Stimulated activated CD4-positive, alpha-beta T cell treated with anti-CD3 and anti-CD28 coated beads, TNF-alpha, amount 100 ng/mL, for 24 hours (primary cell): ENCODE results near the gene AQP1.

Experiments used
- DNase-seq, 3 experiments: peaks; one replicate each; pipeline ENCODE4 v3.0.0-alpha.2; 2020; ENCODE audit warnings: low read depth in 3 of 3

Gene AQP1

GRCh38 chr7:30934732-30935568, 23.3 kb downstream of the AQP1 start:
- DNase-seq: no peak

GRCh38 chr7:30935569-30935877, 23.9 kb downstream of the AQP1 start:
- no peak for DNase-seq

- DNase-seq: no peak
These were observed 25.1 kb downstream of the AQP1 start for GRCh38 chr7:30936650-30937245.

- no peak for DNase-seq
These were observed 25.8 kb downstream of the AQP1 start for GRCh38 chr7:30937416-30937815.

GRCh38 chr7:30938435-30939316, 27.0 kb downstream of the AQP1 start:
- peak; percentile 35 to 72 (median 39) for DNase-seq

- no peak for DNase-seq
These were observed 30.1 kb downstream of the AQP1 start for GRCh38 chr7:30941582-30942323.

GRCh38 chr7:30950197-30950596, 38.5 kb downstream of the AQP1 start:
- DNase-seq: no peak

GRCh38 chr7:30954914-30955313, 43.3 kb downstream of the AQP1 start:
- no peak for DNase-seq

- no peak for DNase-seq
These were observed 45.1 kb downstream of the AQP1 start for GRCh38 chr7:30956704-30957103.

GRCh38 chr7:30963842-30964241, 52.2 kb downstream of the AQP1 start, which contains the start of gene GHRHR:
GHRHR (plus strand) TSS chr7:30963953; CDS start chr7:30964069, 116 bp downstream.
- no peak for DNase-seq

GRCh38 chr7:30965372-30965771, 53.7 kb downstream of the AQP1 start:
- no peak for DNase-seq

GRCh38 chr7:30965883-30966282, 54.2 kb downstream of the AQP1 start:
- DNase-seq: no peak

- no peak for DNase-seq
These were observed 56.6 kb downstream of the AQP1 start for GRCh38 chr7:30968294-30968693.

GRCh38 chr7:30968747-30969603, 57.3 kb downstream of the AQP1 start:
- DNase-seq: no peak

GRCh38 chr7:30969604-30969970, 57.9 kb downstream of the AQP1 start:
- DNase-seq: no peak

GRCh38 chr7:30970074-30970473, 58.4 kb downstream of the AQP1 start:
- DNase-seq: no peak

GRCh38 chr7:30970594-30971094, 59.0 kb downstream of the AQP1 start:
- no peak for DNase-seq

- no peak for DNase-seq
These were observed 59.8 kb downstream of the AQP1 start for GRCh38 chr7:30971440-30971839.

GRCh38 chr7:30971840-30972563, 60.3 kb downstream of the AQP1 start:
- DNase-seq: no peak

- DNase-seq: no peak
These were observed 61.6 kb downstream of the AQP1 start for GRCh38 chr7:30973292-30973691.
